ENCODE results near the gene SEC61A1.

The SEC61A1 gene

GRCh38 chr3:128100161-128100560, 47.9 kb downstream of the SEC61A1 start:
- Mint-ChIP-seq H3K4me1 (peaks cover 4% of the 10 kb centered on the region), H3K4me3 (no peak overlapping the region), H3K27ac (no peak overlapping the region), H3K27me3 (ENCODE audit: low read depth) (no peaks in the 10 kb centered on the region), H3K36me3 (ENCODE audit: low read depth) (peaks cover 82% of the 10 kb centered on the region), H3K9me3 (no peaks in the 10 kb centered on the region)
- no peak for TF ChIP-seq CTCF (IDR thresholded peaks at IDR 0.05; ENCODE audit: unreplicated experiment in 3 of 3)

GRCh38 chr3:128100638-128101037, 48.4 kb downstream of the SEC61A1 start:
- H3K27ac Mint-ChIP-seq, result no peak overlapping the region
- H3K4me3 Mint-ChIP-seq, result no peak overlapping the region
- no peaks in the 10 kb centered on the region for H3K4me1 Mint-ChIP-seq
- no peak for TF ChIP-seq CTCF (IDR thresholded peaks at IDR 0.05; ENCODE audit: unreplicated experiment in 3 of 3)
- peaks cover 81% of the 10 kb centered on the region for H3K36me3 Mint-ChIP-seq (ENCODE audit: low read depth)
- H3K9me3 Mint-ChIP-seq, result no peaks in the 10 kb centered on the region
- no peaks in the 10 kb centered on the region for H3K27me3 Mint-ChIP-seq (ENCODE audit: low read depth)

- no peak overlapping the region for H3K27ac Mint-ChIP-seq
- H3K4me3 Mint-ChIP-seq, result no peak overlapping the region
- TF ChIP-seq CTCF (IDR thresholded peaks at IDR 0.05; ENCODE audit: unreplicated experiment in 3 of 3), result no peak
- H3K9me3 Mint-ChIP-seq, result no peaks in the 10 kb centered on the region
- H3K4me1 Mint-ChIP-seq, result no peaks in the 10 kb centered on the region
- H3K27me3 Mint-ChIP-seq (ENCODE audit: low read depth), result no peaks in the 10 kb centered on the region
- peaks cover 69% of the 10 kb centered on the region for H3K36me3 Mint-ChIP-seq (ENCODE audit: low read depth)
Measured at GRCh38 chr3:128103136-128103676, 51.0 kb downstream of the SEC61A1 start.

- no peak overlapping the region for H3K27ac Mint-ChIP-seq
- H3K4me3 Mint-ChIP-seq, result no peak overlapping the region
- no peaks in the 10 kb centered on the region for H3K9me3 Mint-ChIP-seq
- no peak for TF ChIP-seq CTCF (IDR thresholded peaks at IDR 0.05; ENCODE audit: unreplicated experiment in 3 of 3)
- H3K27me3 Mint-ChIP-seq (ENCODE audit: low read depth), result no peaks in the 10 kb centered on the region
- peaks cover 52% of the 10 kb centered on the region for H3K36me3 Mint-ChIP-seq (ENCODE audit: low read depth)
- no peaks in the 10 kb centered on the region for H3K4me1 Mint-ChIP-seq
Measured at GRCh38 chr3:128107834-128108233, 55.6 kb downstream of the SEC61A1 start.

GRCh38 chr3:128111147-128111546, 58.9 kb downstream of the SEC61A1 start:
- no peaks in the 10 kb centered on the region for H3K4me1 Mint-ChIP-seq

More at GRCh38 chr3:128111147-128111546, 58.9 kb downstream of the SEC61A1 start:
- Mint-ChIP-seq H3K4me3 (no peak overlapping the region), H3K27ac (no peak overlapping the region), H3K36me3 (ENCODE audit: low read depth) (peaks cover 42% of the 10 kb centered on the region), H3K27me3 (ENCODE audit: low read depth) (no peaks in the 10 kb centered on the region), H3K9me3 (no peaks in the 10 kb centered on the region)
- no peak for TF ChIP-seq CTCF (IDR thresholded peaks at IDR 0.05; ENCODE audit: unreplicated experiment in 3 of 3)

All from nephron (organoid).